ENCODE data around the gene ANKRD29.
"Not testable (repeated sequence)": the region's sequence is repeated elsewhere in the genome, so short reads cannot be mapped to it uniquely, and the experiment has no call there.

The ANKRD29 gene

DNA sequence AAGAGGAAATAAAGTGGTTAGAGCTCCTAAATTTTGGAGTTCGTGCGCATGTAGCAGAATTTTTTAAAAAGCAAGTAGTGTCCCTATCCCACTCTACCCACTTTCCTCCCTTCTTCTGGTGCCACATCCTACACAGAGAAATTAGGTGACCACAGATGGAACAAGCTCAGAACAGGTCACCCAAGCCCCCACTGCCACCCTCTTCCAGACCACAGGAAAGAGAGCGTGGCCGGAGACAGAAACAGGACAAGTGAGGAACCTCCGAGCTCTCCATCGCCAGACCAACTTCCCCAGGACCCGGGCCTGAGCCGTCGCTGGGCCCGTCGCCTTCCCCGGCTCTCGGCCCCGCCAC lies 76.8 kb downstream of the ANKRD29 start:
- in situ Hi-C loops (cut with HindIII; ENCODE audit: low sequenced_read_pairs) = no loop called here

- in situ Hi-C loops (cut with HindIII; ENCODE audit: low sequenced_read_pairs) = no loop called here
These were observed 77.5 kb downstream of the ANKRD29 start for GRCh38 chr18:23585007-23585871.

DNA sequence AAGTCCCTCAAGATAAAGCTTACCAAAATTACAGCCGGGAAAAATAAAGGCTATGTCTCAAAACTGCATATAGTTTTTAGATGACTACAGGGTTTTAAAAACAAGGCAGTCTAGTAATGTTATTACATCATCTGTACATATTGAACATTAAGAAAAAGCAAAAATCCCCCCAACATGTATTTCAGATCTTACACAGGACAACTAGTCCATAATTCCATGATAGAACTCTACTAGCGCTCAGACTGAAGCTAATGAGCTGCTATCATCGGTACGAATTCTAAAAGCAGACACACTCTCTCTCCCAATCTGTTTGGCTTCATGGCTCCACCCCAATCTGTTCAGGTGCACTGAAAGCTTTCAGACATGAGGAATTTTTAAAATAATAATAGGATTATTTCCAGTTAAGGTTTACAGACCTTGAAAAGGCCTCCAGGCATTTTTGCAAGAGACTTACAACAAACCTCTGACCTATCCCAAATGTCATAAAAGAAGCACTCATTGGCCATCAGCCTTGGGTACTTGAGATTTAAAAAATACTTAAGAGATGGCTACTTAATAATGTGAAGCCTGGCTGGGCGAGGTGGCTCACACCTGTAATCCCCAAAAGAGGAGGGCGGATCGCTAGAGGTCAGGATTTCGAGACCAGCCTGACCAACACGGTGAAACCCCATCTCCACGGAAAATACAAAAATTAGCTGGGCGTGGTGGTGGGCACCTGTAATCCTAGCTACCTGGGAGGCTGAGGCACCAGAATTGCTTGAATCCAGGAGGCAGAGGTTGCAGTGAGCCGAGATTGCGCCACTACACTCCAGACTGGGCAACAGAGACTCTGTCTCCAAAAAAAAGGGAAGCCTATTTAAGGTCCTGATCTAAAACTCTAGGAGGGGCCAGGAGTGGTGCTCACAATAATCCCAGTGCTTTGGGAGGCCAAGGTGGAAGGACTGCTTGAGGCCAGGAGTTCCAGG lies 78.4 kb downstream of the ANKRD29 start:
- in situ Hi-C loops (cut with HindIII; ENCODE audit: low sequenced_read_pairs) = no loop called here

DNA sequence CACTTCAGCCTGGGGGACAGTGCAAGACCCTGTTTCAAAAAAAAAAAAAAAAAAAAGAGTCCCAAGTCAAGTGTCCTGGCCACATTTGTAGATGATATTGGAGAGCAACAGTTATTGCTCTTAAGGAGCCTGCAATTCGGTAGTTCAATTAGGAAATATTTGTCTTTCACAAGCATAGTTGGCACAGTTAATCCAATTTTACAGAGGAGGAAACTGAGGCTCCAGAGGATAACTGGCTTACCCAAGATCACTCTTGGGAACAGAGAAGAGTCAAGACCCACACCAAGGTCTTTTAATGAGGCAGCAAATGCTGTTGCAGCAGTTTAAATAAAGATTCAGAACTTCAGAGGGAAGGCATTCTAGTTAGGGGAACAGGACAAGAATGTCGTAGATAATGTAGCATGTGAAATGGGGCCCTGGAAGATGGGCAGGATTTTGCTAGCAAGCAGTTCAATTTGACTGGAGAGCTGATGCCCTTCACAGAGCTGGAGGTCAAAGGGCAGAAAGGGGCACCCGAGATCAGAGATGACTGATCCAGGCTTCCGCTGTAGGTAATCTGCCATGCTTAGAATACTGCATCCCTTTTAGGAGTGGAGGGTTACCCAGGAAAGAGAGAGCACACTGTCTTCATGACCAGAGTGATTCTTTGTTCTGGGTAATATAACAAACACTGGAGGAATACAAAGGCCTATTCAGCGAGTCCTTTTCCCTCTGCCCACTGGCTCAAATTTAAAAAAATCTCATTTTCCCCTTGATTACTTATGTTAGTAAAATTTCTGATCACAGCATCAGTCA lies 79.4 kb downstream of the ANKRD29 start:
- in situ Hi-C loops (cut with HindIII; ENCODE audit: low sequenced_read_pairs) = no loop called here

GRCh38 chr18:23580677-23581367 lies 81.9 kb downstream of the ANKRD29 start:
- in situ Hi-C loops (cut with HindIII; ENCODE audit: low sequenced_read_pairs) = no loop called here

GRCh38 chr18:23578891-23579653 lies 83.6 kb downstream of the ANKRD29 start:
- in situ Hi-C loops (cut with HindIII; ENCODE audit: low sequenced_read_pairs) = no loop called here

- in situ Hi-C loops (cut with HindIII; ENCODE audit: low sequenced_read_pairs) = no loop called here
These were observed 84.5 kb downstream of the ANKRD29 start for GRCh38 chr18:23578067-23578701.

GRCh38 chr18:23577521-23577920 lies 85.2 kb downstream of the ANKRD29 start:
- in situ Hi-C loops (cut with HindIII; ENCODE audit: low sequenced_read_pairs) = not testable (repeated sequence)

DNA sequence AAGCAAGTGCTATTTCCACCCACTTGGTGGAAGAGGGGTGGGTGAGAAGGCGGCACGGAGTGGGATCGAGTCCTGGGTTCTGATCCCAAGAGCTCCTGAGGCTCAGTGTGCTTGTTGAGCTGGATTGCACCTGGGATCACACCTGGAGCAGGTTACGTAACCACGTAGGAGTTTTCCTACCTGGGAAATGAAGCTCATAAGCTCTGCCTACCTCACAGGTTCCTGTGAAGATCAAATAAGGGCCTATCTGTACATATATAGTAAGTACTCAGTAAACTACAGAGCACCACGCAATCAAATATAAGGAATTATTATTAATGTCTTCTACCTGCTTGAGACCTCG lies 87.4 kb downstream of the ANKRD29 start:
- in situ Hi-C loops (cut with HindIII; ENCODE audit: low sequenced_read_pairs) = no loop called here

GRCh38 chr18:23574611-23575308 lies 88.0 kb downstream of the ANKRD29 start:
- in situ Hi-C loops (cut with HindIII; ENCODE audit: low sequenced_read_pairs) = no loop called here

DNA sequence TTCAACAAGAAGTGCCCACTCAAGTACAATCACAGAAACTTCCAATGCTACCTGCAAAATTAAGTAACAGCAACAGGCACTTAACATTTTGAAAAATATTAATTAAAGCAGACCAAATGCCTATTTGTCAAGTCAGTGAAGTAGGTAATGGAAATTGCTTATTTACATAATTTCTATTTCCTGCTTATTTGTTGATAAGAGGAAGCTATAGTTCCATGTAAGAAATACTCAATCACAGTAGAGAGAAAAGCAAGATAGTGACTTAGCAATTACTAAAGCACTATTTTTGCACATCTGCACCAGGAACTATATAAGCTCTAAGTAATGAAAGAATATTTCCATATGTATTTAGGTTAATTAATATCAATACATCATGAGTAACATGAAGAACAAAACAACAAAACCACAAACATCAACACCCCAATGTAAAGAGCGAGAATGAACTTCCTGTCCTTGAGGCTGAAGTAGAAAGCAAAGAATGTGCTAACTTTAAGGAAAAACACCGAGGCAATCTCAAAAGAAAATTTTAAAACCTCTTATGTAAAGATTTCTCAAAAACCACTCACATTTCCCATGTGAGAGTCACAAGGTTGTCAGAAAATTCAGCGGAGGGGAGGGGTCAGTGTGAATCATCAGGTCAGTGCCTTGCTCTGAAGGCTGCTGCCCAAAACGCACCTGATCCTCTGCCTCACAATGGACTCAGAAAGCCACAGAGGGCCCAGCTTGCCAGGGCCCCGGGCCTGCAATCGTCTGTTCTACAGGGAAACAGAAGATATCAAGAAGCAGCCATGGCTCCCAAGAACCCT lies 88.9 kb downstream of the ANKRD29 start:
- in situ Hi-C loops (cut with HindIII; ENCODE audit: low sequenced_read_pairs) = no loop called here

- in situ Hi-C loops (cut with HindIII; ENCODE audit: low sequenced_read_pairs) = no loop called here
These were observed 89.7 kb downstream of the ANKRD29 start for GRCh38 chr18:23573020-23573419.

DNA sequence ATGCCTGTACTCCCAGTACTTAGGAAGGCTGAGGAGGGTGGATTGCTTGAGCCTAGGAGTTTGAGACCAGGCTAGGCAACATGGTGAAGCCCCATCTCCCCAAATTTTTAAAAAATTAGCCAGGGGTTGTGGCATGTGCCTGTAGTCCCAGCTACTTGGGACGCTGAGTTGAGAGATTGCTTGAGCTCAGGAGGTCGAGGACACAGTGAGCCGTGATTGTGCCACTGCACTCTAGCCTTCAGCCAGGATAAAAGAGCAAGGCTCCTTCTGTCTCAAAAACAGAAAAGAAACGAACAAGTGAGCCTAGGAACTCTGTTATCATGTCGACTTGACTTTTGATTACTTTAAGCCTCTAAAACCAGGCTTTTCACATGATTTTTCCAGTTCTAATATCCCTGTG lies 90.1 kb downstream of the ANKRD29 start:
- in situ Hi-C loops (cut with HindIII; ENCODE audit: low sequenced_read_pairs) = no loop called here

- in situ Hi-C loops (cut with HindIII; ENCODE audit: low sequenced_read_pairs) = no loop called here
These were observed 90.7 kb downstream of the ANKRD29 start for GRCh38 chr18:23572012-23572411.

DNA sequence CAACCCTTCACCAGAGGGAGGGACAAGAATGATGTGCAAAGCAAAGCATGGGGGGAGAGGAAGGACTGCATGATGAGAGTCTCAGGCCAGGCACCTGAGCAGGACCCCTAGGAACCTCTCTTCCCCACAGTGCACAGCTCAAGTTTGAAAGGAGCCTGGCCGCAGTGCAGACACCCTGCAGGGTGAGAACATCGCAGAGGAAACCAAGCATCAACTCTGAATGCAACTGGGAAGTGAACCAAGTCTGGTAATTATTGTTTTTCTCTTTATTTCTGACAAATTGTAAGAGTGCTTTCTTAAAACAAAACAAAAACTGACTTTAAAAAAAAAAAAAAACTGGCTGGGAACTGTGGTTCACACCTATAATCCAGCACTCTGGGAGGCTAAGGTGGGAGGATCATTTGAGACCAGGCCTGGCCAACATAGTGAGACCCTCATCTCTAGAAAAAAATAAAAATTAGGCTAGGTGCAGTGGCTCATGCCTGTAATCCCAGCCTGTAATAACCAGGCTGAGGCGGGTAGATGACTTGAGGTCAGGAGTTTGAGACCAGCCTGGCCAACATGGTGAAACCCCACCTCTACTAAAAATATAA lies 91.7 kb downstream of the ANKRD29 start:
- in situ Hi-C loops (cut with HindIII; ENCODE audit: low sequenced_read_pairs) = no loop called here

DNA sequence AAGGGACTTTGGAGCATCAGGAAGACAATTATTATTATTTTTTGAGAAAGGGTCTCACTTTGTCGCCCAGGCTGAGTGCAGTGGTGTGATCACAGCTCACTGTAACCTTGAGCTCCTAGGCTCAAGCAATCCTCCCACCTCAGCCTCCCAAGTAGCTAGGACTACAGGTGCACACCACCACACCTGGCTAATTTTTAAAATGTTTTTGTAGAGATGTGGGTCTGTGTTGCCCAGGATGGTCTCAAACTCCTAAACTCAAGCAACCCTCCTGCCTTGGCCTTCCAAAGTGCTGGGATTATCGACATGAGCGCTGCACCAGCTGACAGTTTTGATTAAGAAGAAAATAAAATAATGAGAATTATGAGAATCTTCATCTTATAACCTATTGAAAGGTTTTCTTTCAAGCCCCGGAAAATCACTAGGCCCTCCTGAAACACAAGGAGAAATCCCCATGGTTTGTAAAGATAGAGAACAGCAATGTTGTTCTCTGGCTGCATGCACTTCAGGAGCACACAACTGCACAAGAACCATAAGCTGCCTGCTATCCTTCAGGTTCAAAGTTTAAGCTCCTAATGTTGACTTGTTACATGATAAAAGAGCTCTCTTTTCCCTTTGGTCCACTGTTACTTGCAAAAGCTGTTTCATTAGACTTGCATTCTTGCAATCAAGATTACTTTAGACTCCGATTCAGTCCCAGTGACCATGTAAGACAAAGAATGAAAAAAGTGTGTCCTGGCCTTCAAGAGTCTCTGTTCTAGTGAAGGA lies 93.2 kb downstream of the ANKRD29 start:
- in situ Hi-C loops (cut with HindIII; ENCODE audit: low sequenced_read_pairs) = no loop called here

Measured in DLD1 (cell line).